Dermis microvascular lymphatic vessel endothelial cell (primary cell): Measurements from ENCODE around the gene JADE3. TPM values are rescaled to one million over a fixed set of nuclear protein-coding genes. Genes with fewer than 3 reads are reported as not detected.
A peak's percentile ranks its signal among the peaks of the same experiment; 100 is the strongest.
"Not testable (repeated sequence)": the region's sequence is repeated elsewhere in the genome, so short reads cannot be mapped to it uniquely, and the experiment has no call there.

Experiments used
- DNase-seq, 2 donors: peaks; one replicate each; pipeline versions ENCODE4 v3.0.0 to v3.0.0-alpha.2; 2010; ENCODE audit warnings: low read depth in 2 of 2
- total RNA-seq: library from RNA; depleted of rRNA; stranded (reverse); fragments of >200 nt; gene quantifications from 2 replicates; pipeline ENCODE4 v1.2.1, GENCODE V29; 2014

Gene JADE3
- total RNA-seq, 1 donor from 2014 or later: 8.5 TPM

DNA sequence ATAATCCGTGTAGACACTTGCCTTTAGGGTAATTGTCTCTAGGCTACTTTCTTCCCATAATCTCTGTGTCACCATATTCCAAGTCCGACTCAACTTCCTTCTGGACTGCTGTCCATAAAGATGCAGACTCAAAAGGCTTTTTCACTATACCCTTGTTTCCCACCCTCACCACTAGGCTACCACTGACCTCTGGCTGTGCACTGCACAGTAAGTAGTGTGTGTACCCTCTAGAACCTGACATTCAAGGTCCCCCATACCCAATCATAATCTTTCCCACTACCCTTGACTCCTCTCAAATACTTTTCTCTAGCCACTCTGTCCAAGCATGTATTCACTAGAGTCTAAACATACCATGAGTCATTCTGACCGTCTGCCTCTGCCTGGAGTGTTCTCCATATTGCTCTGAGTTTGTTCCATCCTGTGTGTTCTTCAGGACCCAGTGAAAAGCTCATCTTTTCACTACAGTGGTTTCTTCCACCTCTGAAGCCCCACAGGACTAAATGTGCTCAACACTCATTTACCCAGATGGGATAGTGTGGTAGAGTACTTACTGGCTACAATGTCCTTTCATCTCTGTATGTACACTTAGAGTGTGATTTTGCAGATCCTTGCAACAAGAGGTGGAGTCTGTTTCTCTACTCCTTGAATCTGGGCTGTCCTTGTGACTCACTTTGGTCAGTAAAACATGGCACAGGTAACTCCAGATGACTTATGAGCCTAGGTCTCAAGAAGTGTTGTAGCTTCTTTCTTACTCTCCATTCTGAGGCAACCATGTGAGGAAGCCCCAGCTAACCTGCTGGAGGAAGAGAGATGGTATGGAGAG lies 17.4 kb downstream of the JADE3 start:
- peak in 1 of 2 donors; percentile 46 for DNase-seq

DNA sequence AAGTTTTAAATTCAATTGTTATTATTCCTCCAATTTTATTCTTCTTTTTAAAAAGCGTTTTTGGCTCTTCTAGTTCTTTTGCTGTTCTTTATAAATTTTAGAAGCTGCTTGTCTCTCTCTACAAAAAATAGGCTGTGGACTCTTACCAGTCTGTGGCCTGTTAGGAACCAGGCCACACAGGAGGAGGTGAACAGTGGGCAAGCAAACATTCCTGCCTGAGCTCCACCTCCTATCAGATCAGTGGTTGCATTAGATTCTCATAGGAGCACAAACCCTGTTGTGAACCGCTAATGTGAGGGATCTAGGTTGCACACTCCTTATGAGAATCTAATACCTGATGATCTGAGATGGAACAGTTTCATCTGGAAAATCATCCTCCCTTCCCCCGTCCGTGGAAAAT lies 23.1 kb downstream of the JADE3 start:
- no peak for DNase-seq

DNA sequence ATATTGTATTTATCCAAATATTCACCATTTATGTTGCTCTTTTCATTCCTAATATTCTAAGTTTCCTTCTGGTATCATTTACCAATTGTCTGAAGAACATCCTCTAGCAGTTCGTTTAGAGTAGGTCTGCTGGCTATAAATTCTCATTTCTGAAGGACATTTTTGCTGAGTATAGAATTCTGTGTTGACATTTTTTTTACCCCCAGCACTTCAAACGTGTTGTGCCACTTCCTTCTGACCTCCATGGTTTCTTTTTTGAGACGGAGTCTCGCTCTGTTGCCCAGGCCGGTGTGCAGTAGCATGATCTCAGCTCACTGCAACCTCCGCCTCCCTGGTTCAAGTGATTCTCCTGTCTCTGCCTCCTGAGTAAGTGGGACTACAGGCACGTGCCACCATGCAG lies 26.4 kb downstream of the JADE3 start:
- no peak for DNase-seq

DNA sequence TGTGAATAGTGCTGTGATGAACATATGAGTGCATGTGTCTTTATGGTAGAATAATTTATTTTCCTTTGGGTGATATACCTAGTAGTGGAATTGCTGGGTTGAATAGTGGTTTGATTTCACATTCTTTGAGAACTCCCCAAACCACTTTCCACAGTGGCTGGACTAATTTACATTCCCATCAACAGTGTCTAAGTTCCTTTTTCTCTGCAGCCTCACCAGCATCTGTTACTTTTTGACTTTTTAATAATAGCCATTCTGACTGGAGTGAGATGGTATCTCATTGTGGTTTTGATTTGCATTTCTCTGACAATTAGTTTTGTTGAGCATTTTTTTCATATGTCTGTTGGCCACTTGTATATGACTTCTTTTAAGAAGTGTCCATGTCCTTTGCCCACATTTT lies 29.1 kb downstream of the JADE3 start:
- no peak for DNase-seq

DNA sequence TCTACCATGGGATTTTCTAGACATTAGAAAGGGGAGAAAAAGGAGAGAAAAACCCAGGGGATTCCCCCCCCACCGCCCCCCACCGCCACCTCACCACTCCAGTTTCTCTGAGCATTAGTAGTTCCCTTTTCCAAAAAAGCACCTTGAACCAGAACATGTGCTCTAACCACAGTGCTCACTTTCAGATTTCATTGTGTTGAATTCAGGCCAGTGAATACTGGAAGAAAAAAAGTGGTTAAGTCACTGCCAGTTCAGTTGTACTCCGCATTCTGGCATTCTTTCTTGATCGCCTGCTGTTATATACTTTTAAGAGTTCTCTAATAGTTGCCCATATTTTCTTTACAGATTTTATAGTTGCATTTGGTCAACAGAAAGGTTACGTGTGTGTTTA lies 40.9 kb downstream of the JADE3 start:
- no peak for DNase-seq

DNA sequence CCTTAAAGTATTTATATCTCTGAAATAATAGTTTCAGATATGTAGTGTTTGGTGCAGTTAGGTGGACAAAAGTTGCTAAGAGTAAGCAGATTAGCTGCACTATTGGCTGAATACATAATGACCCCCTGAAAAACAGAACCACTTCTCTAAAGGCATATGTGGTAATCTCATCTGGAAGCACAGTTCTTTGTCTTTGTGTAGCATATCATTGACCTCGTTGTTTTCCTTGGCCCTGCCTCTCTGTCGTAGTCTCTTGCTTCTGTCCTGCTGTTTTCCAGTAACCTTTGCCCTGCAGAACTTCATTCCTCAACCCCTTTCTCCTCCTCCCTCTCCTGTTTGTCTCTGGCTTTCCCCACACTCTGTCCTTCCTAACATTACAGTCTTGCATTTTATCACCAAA lies 41.4 kb downstream of the JADE3 start:
- peak in 1 of 2 donors; percentile 57 for DNase-seq

DNA sequence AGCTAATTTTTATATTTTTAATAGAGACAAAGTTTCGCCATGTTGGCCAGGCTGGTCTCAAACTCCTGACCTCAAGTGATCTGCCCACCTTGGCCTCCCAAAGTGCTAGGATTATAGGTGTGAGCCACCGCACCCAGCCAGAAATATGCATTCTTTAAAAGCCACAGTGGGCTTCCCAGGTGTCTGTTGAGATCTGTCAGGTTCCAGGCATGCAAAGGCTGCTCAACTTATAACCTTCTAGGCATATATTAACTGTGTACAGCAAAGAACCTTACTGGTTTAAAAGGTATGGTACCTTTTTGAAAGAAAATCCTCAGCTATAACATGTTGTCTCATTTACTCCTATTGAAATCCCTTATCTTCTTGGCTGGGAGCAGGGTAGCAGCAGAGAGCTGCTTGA lies 42.5 kb downstream of the JADE3 start:
- DNase-seq: no peak

DNA sequence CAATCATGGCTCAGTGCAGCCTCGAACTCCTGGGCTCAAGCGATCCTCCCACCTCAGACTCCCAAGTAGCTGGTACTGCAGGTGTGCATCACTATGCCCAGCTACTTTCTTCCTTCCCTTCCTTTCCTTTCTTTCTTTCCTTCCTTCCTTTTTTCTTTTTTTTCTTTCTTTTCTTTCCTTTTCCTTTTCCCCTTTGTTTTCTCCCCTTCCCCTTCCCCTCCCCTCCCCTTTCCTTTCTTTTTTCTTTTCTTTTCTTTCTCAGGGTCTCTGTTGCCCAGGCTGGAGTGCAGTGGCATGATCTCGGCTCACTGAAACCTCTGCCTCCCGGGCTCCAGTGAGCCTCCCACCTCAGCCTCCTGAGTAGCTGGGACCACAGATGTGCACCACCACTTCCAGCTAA lies 44.4 kb downstream of the JADE3 start:
- not testable (repeated sequence) for DNase-seq

DNA sequence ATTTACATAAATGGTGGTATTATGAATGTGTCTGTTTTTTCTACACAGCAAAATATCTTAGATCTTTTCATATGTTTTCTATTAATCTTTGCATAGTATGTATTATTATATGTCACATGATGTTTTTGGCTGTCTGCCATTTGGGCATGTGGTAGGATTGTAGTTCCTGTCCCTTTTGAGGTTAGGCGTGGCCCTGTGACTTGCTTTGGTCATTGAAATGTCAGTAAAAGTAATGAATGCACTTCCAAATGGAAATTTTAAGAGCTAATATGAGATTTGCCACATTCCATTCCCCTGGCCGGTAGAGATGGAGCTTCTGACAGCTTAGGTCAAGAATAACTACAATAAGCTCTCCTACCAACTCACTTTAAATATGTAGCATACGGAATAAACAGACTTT lies 45.1 kb downstream of the JADE3 start:
- peak; percentile 27 to 62 for DNase-seq

DNA sequence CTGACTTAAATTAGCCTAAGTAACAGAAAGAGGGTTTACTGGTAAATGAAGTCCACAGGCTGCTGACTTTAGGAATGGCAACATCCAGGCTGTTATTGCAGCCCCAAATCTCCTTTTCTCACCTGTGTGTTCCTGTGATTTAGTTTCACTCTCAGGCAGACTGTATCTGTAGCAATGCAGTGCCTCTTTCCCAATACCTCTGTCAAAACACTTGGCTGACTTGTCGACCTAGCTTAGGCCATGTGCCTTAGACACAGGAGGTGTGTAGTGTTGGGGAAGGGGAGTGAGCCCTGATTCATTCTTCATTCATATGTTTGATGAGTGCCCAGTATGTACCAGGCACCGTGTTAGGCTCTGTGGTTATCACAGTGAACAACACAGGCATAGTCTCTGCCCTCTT lies 46.9 kb downstream of the JADE3 start:
- DNase-seq: no peak

DNA sequence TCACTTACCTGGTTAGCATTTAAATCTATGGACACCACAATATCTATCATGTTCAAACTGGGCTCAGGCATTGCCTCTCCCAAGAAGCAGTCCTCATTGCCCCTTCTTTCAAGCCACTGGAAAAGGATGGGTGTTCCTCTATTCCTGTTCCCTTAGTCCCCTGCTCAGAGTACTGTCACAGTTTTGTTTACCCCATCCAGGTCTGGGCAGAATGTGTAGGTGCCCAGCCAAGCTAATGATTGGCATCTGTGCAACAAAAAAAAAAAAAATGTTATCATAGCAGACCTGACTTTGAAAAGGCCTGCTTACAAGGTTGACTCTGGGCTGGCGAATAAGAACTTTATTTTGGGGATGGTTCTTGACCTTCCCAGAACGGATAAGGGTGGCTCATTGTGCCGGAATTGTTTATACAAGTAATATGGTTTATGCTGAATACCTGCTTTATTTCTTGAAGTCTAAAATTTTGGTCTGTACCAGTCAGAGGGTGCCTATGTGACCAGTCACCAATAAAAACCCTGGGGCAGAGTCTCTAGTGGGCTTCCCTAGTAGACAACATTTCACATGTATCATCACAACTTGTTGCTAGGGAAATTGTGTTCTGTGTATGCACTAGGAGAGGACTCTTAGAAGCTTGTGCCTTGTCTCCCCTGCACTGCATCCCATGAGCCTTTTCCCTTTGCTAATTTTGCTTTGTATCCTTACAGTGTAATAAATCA lies 47.9 kb downstream of the JADE3 start:
- no peak for DNase-seq

DNA sequence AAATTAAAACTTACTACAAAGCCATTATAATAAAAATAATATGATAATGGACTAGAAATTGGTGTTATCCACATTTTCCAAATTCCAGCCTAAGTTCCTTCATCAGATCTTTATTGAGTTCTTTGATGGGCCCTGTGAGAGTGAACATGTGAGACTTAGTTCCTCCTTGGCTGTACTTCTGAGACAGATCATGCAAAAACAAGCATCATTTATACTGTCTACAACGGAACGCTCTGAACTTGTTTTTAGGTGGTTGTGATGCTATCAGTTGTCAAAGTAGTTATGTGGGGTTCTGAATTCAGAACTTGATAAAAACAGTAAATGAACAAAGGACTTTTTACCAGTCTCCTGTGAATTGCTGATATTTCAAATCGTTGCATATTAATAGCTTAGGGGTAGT lies 48.9 kb downstream of the JADE3 start:
- DNase-seq: no peak

DNA sequence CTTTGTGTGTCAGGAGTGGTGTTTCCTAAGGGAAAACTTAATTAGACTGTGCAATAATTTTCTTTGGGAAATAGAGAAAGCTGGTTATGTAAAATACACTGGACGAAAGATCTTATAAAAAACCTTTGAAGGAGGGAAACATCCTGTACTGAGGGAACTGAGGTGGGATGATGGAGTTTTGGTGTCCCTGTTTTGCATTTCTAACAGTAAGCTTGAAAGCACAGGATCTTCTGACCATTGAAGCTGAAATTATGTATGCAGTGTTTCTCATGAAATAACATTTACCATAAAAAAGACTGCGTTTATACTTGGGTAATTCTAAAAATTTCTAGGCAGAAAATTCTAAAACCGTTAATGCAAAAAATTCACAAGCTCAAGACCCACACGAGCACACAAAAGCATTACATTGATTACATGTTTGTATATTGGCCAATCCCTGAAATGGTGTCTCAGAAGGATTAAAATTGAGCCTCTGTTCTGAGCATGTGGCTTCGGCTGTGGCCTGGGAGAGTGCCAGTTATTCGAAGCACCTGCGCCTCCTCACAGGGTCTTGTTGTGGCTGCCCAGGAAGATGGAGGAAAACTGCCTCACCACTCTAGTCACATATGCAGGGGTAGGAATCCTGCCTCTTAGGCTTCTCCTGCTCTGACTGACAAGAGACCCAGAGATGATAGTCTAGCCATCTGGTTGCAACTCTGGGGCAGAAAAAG lies 49.5 kb downstream of the JADE3 start:
- no peak for DNase-seq

DNA sequence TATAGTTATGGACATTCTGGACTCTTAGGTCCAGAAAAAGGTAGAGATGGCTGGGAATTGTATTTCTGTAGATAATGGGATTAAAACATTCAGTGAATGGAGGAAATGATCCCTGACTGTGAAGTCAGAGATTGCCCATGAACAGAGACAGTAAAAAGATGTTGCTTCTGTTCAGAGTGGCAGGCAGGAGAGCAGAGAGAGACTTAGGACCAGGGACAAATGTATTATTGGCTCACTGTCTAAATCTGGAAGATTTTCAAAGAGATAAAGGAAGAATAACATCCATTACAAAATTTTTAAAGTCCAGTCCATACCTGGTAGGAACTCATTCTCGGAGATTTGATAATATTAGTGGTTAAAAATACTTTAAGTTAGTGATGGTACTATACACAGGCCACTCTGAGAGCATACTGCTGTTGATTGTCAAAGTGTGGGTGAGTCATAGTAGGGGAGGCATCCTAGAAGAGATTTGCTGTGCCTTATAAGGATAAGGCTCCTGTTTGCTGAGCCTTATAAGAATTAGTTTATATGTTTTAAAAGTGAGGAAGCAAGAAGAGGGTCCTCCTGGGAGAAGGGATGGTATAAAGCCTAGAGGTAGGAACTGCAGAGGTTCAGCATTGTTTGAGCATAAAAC lies 53.0 kb downstream of the JADE3 start:
- DNase-seq: peak in 1 of 2 donors; percentile 30

DNA sequence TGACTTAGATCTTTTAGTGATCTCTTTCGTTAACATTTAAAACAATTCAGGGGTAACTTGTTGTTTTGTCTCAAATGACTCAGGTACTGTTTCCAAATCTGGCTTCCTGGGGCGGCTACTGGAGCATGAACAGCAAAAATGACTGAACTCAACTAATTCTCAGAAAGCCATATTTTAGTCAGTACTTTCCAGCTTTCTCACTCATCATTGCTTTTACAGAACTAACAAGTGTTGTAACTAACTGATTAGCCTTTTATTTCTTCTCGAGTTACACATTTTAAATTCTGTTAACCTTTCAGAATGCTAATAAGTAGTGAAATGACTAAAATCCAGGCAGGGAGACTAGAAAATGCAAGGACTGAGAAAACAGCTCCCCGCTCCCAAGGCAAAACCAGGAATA lies 55.3 kb downstream of the JADE3 start:
- DNase-seq: no peak

DNA sequence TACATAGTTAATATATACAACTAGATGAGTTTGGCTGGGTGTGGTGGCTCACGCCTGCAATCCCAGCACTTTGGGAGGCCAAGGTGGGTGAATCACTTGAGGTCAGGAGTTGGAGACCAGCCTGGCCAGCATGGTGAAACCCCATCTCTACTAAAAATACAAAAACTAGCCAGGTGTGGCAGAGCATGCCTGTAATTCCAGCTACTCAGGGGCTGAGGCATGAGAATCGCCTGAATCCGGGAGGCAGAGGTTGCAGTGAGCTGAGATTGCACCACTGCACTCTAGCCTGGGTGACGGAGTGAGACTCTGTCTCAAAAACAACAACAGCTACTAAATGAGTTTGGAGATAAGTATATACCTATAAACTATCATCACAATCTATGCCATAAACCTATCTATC lies 64.8 kb downstream of the JADE3 start:
- not testable (repeated sequence) for DNase-seq

DNA sequence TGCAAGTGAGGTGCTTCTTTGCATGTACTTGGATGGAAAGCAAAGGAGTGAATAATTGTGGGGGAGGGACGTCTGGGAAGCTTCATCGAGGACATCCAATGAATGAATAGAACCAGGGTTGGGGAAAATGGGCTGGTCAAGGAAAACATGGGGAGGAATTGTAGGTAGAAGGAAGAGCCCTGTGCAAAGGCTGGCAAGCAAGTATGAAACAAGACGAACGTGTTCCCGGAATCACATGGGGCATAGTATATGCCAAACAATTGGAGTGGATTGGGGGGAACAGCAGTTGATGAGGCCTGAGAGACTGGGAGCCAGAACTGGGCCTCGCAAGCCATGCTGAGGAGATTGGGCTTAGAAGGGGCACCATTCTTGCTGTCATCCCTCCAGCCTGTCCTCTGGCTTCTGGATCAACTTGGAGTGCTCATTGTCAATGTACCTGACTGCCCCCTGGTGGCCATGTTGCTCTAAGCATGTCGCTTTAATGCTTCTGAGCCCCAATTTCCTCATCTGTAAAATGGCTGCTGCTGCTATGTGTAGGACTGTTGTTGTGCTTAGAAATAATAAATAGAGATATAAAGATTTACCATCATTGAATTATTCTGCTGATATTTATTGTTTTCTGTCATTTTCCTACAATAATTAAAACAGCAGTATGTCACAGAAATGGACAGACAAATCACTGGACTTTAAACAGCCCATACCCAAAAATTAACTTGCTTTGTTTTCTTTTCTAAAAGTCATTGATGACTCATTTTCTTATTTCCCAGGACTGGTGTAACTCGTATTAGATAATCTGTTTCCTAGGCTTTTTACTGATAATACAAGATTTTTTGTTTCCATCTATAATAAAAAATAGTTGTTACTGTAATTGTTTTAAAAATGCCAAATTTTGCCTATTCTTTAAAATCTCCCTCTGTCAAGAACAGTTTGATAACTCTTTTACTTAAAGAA lies 66.4 kb downstream of the JADE3 start:
- DNase-seq: peak; percentile 71 to 88

DNA sequence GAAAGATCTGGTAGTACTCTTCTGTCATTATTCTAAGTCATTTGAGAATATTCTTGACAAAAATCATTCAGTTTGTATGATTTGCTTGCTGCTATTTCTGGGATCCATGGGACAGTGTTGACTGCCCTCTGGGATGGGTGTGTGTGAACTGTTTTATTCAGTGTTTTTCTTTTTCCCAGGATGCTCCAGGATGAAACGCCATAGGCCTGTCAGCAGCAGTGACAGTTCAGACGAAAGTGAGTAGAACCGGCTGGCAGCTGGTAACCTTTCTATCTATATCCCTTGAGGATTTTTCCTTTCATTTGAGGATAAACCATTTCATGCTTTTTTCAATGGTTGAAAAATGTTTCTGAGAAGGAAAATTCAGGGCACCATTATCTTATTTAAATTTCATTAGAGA lies 72.5 kb downstream of the JADE3 start:
- DNase-seq: no peak

DNA sequence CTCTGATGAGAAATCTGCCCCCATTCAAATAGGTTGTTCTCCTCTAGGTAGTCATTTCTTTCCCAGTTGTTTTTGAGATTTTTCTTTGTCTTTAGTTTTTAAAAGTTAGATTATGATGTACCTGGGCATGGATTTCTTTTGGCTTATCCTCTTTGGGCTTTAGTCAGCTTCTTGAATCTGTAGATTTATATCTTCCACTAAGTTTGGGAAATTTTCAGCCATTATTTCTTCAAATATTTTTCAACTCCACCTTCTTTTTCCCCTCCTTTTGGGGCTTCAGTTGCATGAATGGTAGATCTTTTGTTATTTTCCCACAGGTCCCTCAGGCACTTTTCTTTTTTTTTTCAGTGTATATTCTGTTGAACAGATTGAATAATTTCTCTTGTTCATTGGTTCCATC lies 77.3 kb downstream of the JADE3 start:
- DNase-seq: no peak

DNA sequence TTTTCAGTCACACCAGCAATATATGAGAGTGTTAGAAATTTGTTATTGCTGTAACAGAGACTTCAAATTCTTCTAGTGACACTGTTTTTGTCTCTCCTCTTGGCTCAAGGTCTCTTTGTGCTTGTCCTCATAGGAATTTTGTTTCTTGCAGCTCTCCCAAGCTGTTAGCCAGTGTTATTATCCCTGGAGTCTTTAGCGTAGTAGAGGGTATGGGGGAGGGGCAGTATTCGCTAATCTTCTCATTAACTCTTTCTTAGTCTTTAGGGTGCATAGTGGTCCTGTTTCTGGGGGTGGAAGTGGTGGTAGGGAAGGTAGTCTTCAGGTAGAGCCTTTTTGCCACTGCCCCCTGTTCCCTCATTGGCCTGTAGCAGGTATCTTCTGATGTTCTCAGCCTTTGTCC lies 79.4 kb downstream of the JADE3 start:
- no peak for DNase-seq

DNA sequence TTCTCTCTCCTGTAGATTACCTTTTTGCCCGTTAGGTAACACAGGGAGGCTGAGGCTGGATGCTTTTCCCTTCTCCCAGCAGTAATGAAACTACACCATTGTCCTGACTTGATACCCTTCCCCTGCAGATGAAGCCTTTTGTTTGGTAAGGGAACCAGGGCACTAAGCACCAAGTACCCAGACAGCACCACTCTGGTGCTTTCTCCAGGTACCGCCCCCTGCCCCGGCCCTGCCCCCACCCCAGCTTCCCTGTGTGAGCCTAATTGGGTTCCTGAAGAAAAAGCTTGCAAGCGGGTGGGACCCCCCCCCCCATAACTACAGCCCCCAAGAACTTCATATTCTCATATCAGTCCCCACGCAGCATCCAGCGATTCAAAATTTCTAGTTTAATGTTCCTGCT lies 79.8 kb downstream of the JADE3 start:
- no peak for DNase-seq
